Measurements from ENCODE around the gene TRMT61A.

TRMT61A gene

GRCh38 chr14:103544388-103545218 is 15.6 kb downstream of the TRMT61A start:
- in situ Hi-C loops (cut with HindIII; ENCODE audit: low sequenced_read_pairs): no loop called here
- no peak for DNase-seq (ENCODE audit: low read depth)
- TF ChIP-seq CTCF (IDR thresholded peaks at IDR 0.05; ENCODE audit: low read depth, low read length, missing control alignments): no peak
- H3K4me3 ChIP-seq (ENCODE audit: low read depth, low read length): no peak overlapping the region

GRCh38 chr14:103545219-103545914 is 16.4 kb downstream of the TRMT61A start:
- no peak for DNase-seq (ENCODE audit: low read depth)
- no peak overlapping the region for H3K4me3 ChIP-seq (ENCODE audit: low read depth, low read length)
- TF ChIP-seq CTCF (IDR thresholded peaks at IDR 0.05; ENCODE audit: low read depth, low read length, missing control alignments): no peak
- in situ Hi-C loops (cut with HindIII; ENCODE audit: low sequenced_read_pairs): no loop called here

- TF ChIP-seq CTCF (IDR thresholded peaks at IDR 0.05; ENCODE audit: low read depth, low read length, missing control alignments): no peak
- DNase-seq (ENCODE audit: low read depth): no peak
- H3K4me3 ChIP-seq (ENCODE audit: low read depth, low read length): no peak overlapping the region
- in situ Hi-C loops (cut with HindIII; ENCODE audit: low sequenced_read_pairs): no loop called here
Measured at GRCh38 chr14:103545915-103546651, 17.1 kb downstream of the TRMT61A start.

- in situ Hi-C loops (cut with HindIII; ENCODE audit: low sequenced_read_pairs): no loop called here
- TF ChIP-seq CTCF (IDR thresholded peaks at IDR 0.05; ENCODE audit: low read depth, low read length, missing control alignments): peak; percentile 75
- peak; percentile 18 for DNase-seq (ENCODE audit: low read depth)
- H3K4me3 ChIP-seq (ENCODE audit: low read depth, low read length): no peak overlapping the region
Measured at GRCh38 chr14:103546652-103547454, 17.9 kb downstream of the TRMT61A start.

GRCh38 chr14:103547455-103547940 is 18.5 kb downstream of the TRMT61A start:
- no peak overlapping the region for H3K4me3 ChIP-seq (ENCODE audit: low read depth, low read length)
- TF ChIP-seq CTCF (IDR thresholded peaks at IDR 0.05; ENCODE audit: low read depth, low read length, missing control alignments): no peak
- no peak for DNase-seq (ENCODE audit: low read depth)
- in situ Hi-C loops (cut with HindIII; ENCODE audit: low sequenced_read_pairs): no loop called here

Measured in astrocyte of the cerebellum (primary cell).